ENCODE measurements around the gene CIB4. TPM values are rescaled to one million over a fixed set of nuclear protein-coding genes. Genes with fewer than 3 reads are reported as not detected.

The CIB4 gene
- total RNA-seq, 4 donors from 2014 or later: not detected

DNA sequence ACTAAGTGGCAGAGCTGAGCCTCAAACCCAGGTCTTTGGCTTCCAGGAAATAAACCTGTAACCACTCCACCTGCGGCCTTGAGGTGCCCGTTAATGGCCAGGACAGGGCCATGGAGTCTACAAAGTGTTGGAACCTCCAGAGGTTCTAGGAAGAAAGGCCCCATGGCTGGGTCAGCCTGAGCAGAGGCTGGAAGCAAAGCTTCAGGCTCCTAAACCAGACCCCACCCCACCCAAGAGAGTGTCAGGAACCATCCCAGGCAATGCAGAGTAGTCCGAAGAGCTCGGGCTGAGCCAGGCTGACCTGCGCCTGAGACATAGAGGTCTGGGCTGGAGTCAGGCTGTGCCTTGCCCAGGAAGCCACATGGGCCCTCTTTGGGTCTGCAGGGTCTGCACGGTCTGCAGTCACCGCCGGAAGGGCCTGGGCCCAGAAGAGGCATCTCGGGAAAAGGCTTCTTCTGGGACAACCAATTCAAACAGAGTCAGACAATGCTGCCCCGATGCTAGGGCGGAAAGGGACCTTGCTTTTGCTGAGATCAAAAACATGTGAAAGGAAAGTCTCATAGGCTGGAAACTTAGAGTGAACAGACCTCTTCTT lies 6.4 kb downstream of the CIB4 start:
- TF ChIP-seq, protein P1, sequence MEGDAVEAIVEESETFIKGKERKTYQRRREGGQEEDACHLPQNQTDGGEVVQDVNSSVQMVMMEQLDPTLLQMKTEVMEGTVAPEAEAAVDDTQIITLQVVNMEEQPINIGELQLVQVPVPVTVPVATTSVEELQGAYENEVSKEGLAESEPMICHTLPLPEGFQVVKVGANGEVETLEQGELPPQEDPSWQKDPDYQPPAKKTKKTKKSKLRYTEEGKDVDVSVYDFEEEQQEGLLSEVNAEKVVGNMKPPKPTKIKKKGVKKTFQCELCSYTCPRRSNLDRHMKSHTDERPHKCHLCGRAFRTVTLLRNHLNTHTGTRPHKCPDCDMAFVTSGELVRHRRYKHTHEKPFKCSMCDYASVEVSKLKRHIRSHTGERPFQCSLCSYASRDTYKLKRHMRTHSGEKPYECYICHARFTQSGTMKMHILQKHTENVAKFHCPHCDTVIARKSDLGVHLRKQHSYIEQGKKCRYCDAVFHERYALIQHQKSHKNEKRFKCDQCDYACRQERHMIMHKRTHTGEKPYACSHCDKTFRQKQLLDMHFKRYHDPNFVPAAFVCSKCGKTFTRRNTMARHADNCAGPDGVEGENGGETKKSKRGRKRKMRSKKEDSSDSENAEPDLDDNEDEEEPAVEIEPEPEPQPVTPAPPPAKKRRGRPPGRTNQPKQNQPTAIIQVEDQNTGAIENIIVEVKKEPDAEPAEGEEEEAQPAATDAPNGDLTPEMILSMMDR (IDR thresholded peaks at IDR 0.05): no peak
- DNase-seq (ENCODE audit: low spot score): no peak
- no peak for ATAC-seq (ENCODE audit: low FRiP score)

DNA sequence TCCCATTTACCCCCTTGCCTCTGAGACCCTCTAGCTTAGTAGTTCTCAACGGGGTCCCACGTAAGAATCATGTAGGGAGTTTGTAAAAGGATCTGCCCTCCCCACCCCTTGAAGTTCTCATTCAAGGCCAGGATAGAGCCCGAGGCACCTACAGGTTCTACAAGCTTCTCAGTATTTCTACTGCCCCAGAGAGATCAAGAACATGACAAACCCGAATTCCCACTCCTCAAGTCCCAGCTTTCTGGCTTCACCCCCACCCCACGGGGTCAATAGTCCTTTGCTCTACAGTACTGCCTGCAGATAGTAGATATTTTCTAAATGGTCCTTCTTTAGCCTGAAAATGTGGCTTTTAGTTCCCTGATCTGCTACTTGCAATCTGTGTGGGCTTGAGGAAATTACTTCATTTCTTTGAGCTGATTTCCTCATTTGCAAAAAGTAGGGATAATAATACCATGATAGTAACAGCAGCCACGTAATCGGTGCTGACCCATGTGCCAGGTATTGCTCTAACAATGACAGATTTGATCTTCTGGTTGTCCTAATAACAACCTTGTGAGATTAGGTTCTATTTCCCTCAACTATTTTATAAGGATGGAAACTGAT lies 7.1 kb downstream of the CIB4 start:
- TF ChIP-seq, protein P1 (IDR thresholded peaks at IDR 0.05): no peak
- no peak for ATAC-seq (ENCODE audit: low FRiP score)
- DNase-seq (ENCODE audit: low spot score): no peak

DNA sequence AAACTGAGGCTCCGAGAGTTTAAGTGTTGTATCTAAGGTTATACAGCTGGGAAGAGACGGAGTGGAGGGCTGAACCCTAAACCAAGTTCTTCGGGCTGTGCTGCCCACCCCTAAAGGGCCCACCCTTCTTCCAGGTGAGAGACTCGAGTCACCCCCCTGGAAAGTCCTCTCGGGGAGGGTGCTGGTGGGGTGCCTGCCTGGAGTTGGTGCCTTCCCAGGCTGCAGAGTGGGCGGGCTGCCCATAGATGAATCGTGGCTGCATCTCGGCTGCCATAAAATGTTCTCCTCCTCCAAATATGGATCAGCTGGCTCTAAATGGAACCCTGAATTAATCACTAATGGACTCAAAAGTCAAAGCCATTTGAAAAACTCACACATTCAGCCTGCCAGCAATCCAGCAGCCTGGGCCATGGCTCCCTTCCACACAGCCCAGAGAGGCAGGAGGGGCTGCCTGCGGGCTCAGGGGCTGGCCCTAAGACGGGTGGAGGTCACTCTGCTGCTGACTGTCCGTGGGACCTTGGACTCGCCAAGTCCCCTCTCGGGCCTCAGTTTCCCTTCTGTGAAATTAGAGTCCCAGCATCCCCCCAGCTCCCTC lies 7.7 kb downstream of the CIB4 start:
- ATAC-seq (ENCODE audit: low FRiP score) (no peak), DNase-seq (ENCODE audit: low spot score) (no peak)
- TF ChIP-seq, protein P1 (IDR thresholded peaks at IDR 0.05): no peak

DNA sequence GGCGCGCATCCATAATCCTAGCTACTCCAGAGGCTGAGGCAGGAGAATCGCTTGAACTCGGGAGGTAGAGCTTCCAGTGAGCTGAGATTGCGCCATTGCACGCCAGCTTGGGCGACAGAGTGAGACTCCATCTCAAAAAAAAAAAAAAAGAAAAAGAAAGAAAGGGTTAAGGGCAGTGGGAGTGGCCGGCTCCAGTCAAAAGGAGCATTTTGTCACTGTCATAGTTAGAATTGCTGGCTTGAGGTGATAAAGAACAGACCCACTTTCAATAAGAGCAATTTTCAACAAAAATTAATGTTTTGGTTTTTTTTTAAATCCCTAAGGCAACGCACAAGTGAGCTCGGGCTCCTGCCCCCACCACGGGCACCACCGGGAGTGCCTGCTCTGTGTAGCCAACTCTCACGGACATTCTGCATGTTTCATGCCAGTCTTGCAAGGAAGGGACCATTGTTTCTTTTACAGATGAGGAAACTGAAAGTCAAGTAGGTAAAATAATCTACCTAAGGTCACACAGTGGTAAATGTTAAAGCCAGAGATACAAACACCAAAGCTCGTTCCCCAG lies 8.5 kb downstream of the CIB4 start:
- TF ChIP-seq, protein P1 (IDR thresholded peaks at IDR 0.05): no peak
- DNase-seq (ENCODE audit: low spot score) (no peak), ATAC-seq (ENCODE audit: low FRiP score) (no peak)

DNA sequence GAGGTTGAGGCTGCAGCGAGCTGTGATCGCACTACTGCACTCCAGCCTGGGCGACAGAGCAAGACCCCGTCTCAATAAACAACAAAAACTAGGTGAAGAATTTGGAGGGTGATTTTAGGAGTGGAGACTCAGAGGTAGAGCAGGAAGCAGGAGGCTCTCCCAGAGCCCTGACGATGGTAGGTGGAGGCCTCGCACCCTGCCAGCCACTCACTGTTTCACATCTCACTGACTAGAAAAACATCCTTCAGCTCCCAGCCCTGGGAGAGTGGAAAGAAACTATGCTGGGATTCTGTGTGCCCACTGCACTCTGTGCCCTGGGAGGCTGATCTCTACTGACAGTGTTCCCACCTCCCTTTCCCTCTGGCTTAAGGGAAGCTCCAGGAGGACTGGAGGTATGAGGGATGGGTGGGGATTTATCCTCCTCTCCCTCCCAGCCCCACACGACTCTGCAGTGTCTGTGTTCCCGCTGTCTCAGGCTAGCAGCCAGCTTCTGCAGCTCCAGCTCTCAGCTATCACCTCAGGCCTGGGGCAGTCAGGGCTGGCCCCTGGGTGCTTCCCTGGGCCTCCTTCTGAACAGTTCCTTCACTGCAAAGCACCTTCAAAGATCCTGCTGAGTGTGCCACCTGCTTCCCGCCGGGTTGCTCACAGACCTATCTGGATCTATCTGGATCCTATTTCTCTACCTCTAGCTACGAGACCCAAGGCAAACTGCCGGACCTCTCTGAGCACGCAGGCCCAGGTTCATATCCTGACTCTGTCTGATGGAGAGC lies 9.6 kb downstream of the CIB4 start:
- DNase-seq (ENCODE audit: low spot score) (no peak), ATAC-seq (ENCODE audit: low FRiP score) (no peak)
- TF ChIP-seq, protein P1 (IDR thresholded peaks at IDR 0.05): no peak

DNA sequence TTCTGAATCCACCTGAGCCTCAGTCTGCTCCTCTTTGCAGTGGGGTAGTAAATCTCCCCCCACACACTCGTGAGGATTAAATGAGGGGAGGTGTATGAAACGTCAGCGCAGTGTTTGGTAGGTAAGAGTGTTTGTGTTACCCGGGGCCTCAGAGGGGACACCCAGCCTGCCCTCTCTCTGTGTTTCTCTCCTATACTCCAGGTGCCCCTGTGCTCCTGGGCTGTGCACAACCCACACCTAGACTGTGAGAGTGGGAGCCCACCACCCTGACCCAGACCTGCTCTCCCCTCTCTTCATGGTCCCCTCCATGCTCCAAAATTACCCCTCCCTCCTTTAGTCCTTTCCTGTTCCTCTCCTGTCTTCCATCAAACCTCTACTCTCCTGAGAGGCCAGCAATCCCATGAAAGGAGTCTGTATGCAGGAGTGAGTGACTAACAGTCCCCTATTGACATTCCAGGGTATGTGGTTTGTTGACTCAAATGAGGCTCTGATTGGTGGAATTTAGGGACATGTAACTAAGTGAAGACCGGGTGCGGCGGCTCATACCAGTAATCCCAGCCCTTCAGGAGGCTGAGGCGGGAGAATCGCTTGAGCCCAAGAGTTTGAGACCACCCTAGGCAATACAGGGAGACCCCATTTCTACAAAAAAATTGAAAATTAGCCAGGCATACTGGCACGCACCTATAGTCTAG lies 10.4 kb downstream of the CIB4 start:
- no peak for ATAC-seq (ENCODE audit: low FRiP score)
- no peak for DNase-seq (ENCODE audit: low spot score)
- TF ChIP-seq, protein P1 (IDR thresholded peaks at IDR 0.05): no peak

Data from omental fat pad (tissue), 4 donors.